GM12878 (cell line): Measurements from ENCODE around the gene SIL1. TPM values are rescaled to one million over a fixed set of nuclear protein-coding genes. Genes with fewer than 3 reads are reported as not detected.

ENCODE experiments used
- CHD2 ChIP-seq: IDR thresholded peaks from 2 replicates; pipeline ENCODE4 v1.6.1; 2011; ENCODE audit warnings: low read depth, low read length, improper control_type of control experiment, borderline replicate concordance
- CREB1 ChIP-seq: IDR thresholded peaks from 2 replicates; pipeline ENCODE4 v1.6.1; 2012; ENCODE audit warnings: low read depth, mild to moderate bottlenecking, inconsistent platforms
- CREM ChIP-seq: IDR thresholded peaks from 2 replicates; pipeline ENCODE4 v1.6.1; 2014; ENCODE audit warnings: antibody characterized with exemption, low read depth
- HDAC6 ChIP-seq: fragments of 200-600 bp; sonication (generic); IDR thresholded peaks from one replicate; pipeline ENCODE4 v1.8.0; 2017; ENCODE audit warnings: antibody characterized with exemption; ENCODE audit not compliant: unreplicated experiment
- KAT2A ChIP-seq: conservative IDR thresholded peaks from 2 replicates; pipeline ENCODE4 v1.6.1; 2011; ENCODE audit warnings: low read depth, low read length; ENCODE audit not compliant: control insufficient read depth
- MAX ChIP-seq: IDR thresholded peaks from 2 replicates; pipeline ENCODE4 v1.6.1; 2012; ENCODE audit warnings: low read depth, low read length, improper control_type of control experiment
- POLR2AphosphoS2 ChIP-seq: IDR thresholded peaks from 2 replicates; pipeline ENCODE4 v1.6.1; 2011; ENCODE audit warnings: low read depth, mild to moderate bottlenecking, low read length, improper control_type of control experiment, moderate library complexity
- SIN3A ChIP-seq: IDR thresholded peaks from 2 replicates; pipeline ENCODE4 v1.6.1; 2012; ENCODE audit warnings: low read depth, low read length, improper control_type of control experiment
- polyA plus RNA-seq, 11 experiments: library from polyadenylated mRNA; depleted of rRNA in 4 of 11; unstranded in 6 of 11; stranded (reverse) in 5 of 11; fragments of >200 nt; fragmentation: Nextera tagmentation in 4 of 11; fragmentation: Illumina TruSeq in 1 of 11; extraction: Ambion mirVana in 4 of 11; extraction: Trizol in 1 of 11; gene quantifications; 1 replicate in 1 of 11; 2 replicates in 10 of 11; pipeline versions ENCODE4 v1.2.1 to v1.2.3, GENCODE V29; 2011 to 2016; ENCODE audit warnings: inconsistent platforms in 2 of 11, missing spikeins in 2 of 11, low read depth in 1 of 11
- total RNA-seq, 4 experiments: library from RNA; depleted of rRNA in 3 of 4; stranded (reverse); fragments of >200 nt in 3 of 4; fragmentation: Illumina TruSeq in 1 of 4; extraction: Trizol in 1 of 4; gene quantifications; 2 replicates each; pipeline versions ENCODE4 v1.2.1 to v1.2.3, GENCODE V29; 2013 to 2021
- TF ChIP-seq, protein P1 (sequence below): IDR thresholded peaks from 2 replicates; pipeline ENCODE4 v1.6.1; 2011; ENCODE audit warnings: mild to moderate bottlenecking, low read depth, low read length, moderate library complexity; ENCODE audit not compliant: insufficient replicate concordance
- TF ChIP-seq, protein P2 (sequence below): fragments of 450-650 bp; IDR thresholded peaks from 2 replicates; pipeline ENCODE4 v1.6.1; 2017; ENCODE audit warnings: antibody characterized with exemption, mild to moderate bottlenecking, moderate library complexity
- TF ChIP-seq, protein P3 (sequence below): fragments of 450-650 bp; conservative IDR thresholded peaks from 2 replicates; pipeline ENCODE4 v1.6.1; 2017; ENCODE audit warnings: mild to moderate bottlenecking, moderate library complexity
- TF ChIP-seq, protein P4 (sequence below): fragments of 150-350 bp; IDR thresholded peaks from 2 replicates; pipeline ENCODE4 v1.6.1; 2014; ENCODE audit warnings: mild to moderate bottlenecking, low read depth, low read length

SIL1 gene
- total and polyA plus RNA-seq, 10 of the 15 experiments (the other 5 are each of a cell fraction or from before 2014, with no cell fraction given) = 4.1 to 49.8 (median 29.4) TPM

DNA sequence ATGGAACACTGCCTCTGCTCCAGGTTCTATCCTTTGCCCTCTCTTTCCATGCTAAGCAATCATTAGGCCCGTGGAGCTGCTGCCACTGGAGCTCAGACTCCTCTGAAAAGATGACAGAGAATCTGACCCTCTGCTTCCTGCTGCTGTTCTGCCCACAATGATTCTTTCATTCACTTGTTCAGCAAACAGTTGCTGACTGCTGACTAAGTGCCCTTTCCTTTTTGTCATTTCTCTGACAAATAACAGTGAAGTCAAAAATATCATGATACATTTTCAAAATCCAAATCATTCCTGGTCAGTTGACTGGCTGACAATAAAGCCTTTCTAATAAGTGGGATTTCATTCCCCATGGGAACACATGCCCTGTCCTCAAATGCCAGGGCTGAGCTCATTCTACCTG lies 110.1 kb downstream of the SIL1 start (continued):
- TF ChIP-seq, protein P1, sequence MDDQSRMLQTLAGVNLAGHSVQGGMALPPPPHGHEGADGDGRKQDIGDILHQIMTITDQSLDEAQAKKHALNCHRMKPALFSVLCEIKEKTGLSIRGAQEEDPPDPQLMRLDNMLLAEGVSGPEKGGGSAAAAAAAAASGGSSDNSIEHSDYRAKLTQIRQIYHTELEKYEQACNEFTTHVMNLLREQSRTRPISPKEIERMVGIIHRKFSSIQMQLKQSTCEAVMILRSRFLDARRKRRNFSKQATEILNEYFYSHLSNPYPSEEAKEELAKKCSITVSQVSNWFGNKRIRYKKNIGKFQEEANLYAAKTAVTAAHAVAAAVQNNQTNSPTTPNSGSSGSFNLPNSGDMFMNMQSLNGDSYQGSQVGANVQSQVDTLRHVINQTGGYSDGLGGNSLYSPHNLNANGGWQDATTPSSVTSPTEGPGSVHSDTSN = no peak
- TF ChIP-seq KAT2A (no peak), MAX (no peak), CREM (no peak), SIN3A (no peak), POLR2AphosphoS2 (no peak), CREB1 (no peak), CHD2 (no peak), HDAC6 (no peak)
- TF ChIP-seq, protein P2, sequence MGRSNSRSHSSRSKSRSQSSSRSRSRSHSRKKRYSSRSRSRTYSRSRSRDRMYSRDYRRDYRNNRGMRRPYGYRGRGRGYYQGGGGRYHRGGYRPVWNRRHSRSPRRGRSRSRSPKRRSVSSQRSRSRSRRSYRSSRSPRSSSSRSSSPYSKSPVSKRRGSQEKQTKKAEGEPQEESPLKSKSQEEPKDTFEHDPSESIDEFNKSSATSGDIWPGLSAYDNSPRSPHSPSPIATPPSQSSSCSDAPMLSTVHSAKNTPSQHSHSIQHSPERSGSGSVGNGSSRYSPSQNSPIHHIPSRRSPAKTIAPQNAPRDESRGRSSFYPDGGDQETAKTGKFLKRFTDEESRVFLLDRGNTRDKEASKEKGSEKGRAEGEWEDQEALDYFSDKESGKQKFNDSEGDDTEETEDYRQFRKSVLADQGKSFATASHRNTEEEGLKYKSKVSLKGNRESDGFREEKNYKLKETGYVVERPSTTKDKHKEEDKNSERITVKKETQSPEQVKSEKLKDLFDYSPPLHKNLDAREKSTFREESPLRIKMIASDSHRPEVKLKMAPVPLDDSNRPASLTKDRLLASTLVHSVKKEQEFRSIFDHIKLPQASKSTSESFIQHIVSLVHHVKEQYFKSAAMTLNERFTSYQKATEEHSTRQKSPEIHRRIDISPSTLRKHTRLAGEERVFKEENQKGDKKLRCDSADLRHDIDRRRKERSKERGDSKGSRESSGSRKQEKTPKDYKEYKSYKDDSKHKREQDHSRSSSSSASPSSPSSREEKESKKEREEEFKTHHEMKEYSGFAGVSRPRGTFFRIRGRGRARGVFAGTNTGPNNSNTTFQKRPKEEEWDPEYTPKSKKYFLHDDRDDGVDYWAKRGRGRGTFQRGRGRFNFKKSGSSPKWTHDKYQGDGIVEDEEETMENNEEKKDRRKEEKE = no peak
- TF ChIP-seq, protein P3, sequence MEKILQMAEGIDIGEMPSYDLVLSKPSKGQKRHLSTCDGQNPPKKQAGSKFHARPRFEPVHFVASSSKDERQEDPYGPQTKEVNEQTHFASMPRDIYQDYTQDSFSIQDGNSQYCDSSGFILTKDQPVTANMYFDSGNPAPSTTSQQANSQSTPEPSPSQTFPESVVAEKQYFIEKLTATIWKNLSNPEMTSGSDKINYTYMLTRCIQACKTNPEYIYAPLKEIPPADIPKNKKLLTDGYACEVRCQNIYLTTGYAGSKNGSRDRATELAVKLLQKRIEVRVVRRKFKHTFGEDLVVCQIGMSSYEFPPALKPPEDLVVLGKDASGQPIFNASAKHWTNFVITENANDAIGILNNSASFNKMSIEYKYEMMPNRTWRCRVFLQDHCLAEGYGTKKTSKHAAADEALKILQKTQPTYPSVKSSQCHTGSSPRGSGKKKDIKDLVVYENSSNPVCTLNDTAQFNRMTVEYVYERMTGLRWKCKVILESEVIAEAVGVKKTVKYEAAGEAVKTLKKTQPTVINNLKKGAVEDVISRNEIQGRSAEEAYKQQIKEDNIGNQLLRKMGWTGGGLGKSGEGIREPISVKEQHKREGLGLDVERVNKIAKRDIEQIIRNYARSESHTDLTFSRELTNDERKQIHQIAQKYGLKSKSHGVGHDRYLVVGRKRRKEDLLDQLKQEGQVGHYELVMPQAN = no peak
- TF ChIP-seq, protein P4, sequence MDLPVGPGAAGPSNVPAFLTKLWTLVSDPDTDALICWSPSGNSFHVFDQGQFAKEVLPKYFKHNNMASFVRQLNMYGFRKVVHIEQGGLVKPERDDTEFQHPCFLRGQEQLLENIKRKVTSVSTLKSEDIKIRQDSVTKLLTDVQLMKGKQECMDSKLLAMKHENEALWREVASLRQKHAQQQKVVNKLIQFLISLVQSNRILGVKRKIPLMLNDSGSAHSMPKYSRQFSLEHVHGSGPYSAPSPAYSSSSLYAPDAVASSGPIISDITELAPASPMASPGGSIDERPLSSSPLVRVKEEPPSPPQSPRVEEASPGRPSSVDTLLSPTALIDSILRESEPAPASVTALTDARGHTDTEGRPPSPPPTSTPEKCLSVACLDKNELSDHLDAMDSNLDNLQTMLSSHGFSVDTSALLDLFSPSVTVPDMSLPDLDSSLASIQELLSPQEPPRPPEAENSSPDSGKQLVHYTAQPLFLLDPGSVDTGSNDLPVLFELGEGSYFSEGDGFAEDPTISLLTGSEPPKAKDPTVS = no peak
- TF ChIP-seq, all 136 proteins: peak for 0
